Middle frontal gyrus (tissue), 1 donor: ENCODE measurements around the gene ANGEL2.
"Not testable (repeated sequence)": the region's sequence is repeated elsewhere in the genome, so short reads cannot be mapped to it uniquely, and the experiment has no call there.

Experiments
- DNase-seq: peaks from one replicate; pipeline ENCODE4 v3.0.0-alpha.2; 2015; ENCODE audit warnings: low spot score; ENCODE audit errors: extremely low spot score

ANGEL2 gene

DNA sequence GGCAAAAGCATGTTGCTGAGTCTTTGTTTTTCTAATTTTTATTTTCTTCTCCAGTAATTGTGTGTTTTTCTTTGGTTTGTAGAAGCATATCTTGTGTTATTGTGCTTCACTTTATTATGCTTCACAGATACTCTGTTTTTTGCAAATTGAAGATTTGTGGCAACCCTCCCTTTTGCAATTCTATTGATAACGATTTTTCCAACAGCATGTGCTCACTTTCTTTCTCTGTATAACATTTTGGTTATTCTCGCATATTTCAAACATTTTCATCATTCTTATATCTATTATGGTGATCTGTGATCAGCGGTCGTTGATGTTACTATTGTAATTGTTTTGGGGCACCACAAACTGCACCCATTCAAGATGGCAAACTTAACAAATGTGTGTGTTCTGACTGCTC, 3.8 kb upstream of the ANGEL2 start:
- DNase-seq, result no peak

DNA sequence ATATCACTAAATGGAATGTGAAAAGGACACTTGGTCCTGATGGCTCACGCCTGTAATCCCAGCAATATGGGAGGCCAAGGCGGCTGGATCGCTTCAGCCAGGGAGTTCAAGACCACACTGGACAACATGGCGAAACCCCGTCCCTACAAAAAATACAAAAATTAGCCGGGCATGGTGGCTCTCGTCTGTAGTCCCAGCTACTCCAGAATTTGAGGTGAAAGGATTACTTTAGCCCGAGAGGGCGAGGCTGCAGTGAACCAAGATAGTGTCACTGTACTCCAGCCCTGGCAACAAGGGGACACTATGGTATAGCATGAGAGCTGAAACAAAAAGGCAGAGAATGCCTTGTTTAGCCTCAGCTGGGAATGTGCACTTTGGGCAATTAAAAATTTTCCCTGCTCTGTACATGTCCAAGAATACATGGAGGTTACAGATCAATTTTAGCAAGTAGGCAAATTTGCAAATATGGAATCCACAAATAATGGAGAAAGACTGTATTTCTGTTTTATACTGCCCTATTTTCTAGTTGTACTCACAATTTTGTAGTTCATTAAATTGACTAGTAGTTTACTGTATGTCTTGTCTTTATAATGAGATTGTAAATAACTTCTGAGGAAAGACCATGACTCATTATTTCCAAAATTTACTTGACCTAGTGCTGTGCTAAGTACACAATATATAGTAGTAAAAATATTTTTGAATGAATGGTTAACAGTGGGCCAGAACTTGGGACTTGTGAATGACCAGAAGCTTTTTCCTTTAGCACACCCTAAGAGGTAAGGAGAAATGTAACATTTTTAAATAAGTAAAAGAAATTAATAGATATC, 2.0 kb upstream of the ANGEL2 start:
- no peak for DNase-seq

DNA sequence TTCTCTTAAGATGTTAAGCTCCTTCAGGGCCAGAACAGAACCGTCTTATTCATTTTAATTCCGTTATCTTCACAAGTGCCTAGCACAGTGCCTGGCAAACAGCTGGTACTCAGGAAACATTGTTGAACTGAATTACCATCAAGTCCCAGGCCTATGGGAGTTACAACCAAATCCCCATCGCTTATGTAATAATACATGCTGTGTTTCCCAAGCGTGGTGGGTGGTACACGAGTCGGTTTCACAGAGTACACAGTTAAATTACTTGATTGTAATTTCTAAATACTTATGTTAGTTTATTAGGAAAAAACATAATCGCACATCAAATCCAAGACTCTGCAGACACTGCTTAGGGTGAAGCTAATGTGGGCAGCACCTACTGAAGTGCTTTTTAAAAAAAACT, 1.0 kb downstream of the ANGEL2 start:
- DNase-seq, result no peak

DNA sequence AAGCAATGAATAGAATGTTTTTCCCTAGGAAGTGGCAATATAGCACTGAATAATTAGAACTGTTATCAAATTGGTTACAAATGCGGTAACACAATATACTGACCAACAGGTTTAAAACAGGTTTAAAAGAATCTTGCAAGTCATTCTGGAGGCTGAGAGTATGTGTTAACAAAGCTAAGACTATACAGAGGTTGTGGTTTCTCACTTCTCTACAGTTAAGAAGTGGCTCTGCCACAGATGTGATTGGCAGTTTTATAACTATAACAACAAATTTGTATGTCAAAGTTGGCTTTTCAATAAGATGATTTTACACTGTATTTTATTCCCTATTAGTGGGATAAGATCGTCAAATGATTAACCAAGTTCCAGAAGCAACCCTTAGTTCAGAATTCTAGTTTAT, 7.1 kb downstream of the ANGEL2 start:
- DNase-seq, result no peak

DNA sequence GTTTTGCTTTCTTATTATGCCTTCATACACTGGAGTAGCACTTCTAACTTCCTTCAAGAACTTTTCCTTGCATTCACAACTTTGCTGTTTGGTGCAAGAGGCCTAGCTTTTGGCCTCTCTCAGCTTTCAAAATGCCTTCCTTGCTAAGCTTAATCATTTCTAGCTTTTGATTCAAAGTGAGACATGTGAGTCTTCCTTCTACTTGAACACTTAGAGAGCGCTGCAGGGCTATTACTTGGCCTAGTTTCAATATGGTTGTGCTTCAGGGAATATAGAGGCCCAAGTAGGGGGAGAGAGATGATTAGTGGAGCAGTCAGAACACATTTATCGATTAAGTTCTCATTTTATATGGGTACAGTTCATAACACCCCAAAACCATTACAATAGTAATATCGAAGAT, 12.4 kb downstream of the ANGEL2 start:
- no peak for DNase-seq

DNA sequence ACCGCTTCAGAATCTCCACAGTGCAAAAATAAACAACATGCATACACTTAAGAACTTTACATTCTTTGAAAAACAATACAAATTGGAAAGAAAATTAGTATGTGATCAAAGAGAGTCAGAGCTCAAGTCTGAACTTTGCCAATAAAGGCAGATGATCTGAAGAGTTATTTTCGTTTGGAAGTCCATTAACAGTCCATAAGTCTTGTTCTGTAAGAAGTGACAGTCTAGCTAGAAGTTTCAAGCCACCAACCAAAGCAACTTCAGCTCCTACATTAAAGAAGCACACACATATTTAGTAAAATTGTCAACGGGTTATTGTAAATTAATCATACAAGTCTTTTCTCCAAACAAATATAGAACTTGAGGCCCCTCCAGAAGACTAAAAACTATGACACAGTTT, 20.7 kb downstream of the ANGEL2 start:
- DNase-seq, result no peak

DNA sequence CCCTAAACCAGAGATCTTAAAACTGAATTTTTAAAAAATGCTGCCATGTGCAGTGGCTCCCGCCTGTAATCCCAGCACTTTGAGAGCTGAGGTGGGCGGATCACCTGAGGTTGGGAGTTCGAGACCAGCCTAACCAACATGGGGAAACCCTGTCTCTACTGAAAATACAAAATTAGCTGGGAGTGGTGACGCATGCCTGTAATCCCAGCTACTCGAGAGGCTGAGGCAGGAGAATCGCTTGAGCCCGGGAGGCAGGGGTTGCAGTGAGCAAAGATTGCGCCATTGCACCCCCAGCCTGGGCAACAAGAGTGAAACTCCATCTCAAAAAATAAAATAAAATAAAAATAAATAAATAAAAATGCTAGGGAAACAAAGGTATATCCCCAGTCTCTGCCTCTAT, 21.7 kb downstream of the ANGEL2 start:
- DNase-seq, result not testable (repeated sequence)

DNA sequence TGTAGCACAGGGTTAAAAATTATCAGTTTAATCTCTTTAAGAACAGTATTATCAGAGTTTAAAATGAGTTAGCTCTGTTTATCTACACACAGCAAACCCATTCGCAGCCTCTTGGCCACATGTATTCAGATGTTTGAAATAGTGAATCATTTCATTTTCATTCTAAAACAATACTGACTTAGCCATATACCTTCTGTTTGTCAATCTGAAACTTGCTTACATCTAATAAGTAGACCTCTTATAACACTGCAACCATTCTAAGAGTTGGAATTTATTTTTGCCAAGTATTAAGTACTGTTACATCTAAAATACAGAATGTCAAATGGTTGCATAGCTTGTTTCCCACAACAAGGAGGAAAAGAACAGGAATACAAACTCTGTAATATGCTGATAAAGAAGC, 25.4 kb downstream of the ANGEL2 start:
- DNase-seq, result no peak

DNA sequence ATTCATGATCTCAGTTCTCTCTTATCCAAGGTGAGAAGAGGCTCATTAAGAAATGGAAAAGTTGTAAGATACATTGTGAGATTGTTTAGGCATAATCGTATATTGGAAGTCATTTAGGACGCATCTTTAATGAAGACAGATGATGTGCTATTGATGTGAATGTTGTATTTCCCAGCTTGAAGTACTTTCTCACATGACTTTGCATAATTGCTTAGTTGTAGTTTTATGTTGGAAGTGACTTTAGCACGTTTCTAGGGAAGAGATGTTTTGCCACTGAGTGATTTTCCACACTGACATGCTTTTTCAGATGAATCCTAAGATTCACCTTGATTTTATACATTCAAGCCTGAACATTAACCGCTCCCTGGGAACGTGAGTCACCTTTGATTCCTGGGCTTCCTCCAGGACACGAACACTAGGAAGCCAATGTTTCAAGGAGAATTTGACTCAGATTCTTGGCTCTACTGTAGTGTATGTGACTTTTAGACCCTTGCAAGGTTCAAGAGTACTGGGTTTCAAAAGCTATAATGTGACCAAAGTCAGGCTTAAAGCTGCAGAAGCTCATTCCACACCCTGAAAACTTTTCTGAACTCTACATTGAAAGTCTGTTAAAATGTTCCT, 27.9 kb downstream of the ANGEL2 start:
- no peak for DNase-seq

DNA sequence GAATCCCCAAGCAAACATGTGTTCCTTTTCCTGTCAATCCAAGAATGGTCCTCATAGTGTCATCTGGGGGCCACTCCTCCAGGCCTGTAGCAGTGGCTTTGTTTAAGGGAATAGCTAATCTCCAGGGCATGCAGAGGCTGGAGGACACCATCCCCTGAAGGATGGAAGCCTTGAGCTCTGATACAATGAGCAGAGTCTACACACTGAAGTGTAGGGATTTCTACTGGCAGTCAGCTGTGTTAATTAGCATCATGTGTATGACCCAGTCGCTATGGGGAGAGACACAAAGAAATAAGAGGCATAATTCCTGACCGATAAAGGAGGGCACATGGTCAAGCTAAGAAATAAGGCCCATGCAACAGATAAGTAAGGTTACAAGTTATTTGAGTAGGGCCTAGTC, 29.1 kb downstream of the ANGEL2 start:
- DNase-seq, result no peak

DNA sequence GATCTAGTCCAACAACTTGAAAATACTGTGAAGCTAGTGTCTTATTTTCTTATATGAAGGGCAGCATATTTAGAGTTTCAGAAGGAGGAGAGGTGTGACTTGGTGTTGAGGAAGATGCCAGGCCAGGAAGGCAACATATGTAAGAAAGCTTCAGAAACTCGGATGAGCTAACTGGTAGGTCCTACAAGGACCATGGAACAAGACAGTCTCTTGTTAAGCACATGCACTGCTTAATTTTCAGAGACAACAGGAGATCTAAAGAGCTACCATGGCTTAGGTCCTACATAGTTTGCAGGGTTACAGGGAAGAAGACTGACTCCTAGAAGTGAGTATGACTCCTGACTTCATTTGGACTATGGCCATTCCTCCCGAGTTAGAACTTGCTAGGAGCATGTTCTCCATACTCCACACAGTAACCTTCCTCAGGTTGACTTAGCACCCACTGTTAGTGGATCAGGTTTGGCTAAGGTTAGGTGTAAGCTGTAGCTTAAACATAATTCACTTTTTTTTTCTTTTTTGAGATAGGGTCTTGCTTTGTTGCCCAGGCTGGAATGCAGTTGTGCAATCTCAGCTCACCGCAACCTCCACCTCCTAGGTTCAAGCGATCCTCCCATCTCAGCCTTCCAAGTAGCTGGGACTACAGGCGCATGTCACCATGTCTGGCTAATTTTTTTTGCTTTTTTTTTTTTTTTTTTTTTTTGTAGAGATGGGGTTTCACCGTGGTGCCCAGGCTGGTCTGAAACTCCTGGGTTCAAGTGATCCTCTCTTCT, 31.0 kb downstream of the ANGEL2 start:
- no peak for DNase-seq

DNA sequence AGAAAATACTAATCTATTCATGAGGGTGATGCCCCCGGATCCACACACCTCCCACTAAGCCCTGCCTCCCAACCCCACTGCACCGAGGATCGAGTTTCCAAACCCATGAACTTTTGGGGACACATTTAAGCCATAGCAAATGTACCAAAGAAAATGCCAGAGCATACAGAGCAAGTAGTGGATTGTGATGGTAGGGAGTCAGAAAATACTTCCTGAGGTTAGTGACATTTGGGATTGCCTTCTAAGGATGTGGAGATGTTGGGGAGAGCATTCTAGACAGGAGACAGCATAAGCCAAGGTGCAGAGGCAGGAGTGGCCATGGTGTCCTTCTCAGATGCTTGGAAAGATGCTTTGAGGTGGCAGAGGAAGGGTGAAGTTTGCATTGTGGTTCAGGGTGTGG, 32.2 kb downstream of the ANGEL2 start:
- DNase-seq, result no peak

DNA sequence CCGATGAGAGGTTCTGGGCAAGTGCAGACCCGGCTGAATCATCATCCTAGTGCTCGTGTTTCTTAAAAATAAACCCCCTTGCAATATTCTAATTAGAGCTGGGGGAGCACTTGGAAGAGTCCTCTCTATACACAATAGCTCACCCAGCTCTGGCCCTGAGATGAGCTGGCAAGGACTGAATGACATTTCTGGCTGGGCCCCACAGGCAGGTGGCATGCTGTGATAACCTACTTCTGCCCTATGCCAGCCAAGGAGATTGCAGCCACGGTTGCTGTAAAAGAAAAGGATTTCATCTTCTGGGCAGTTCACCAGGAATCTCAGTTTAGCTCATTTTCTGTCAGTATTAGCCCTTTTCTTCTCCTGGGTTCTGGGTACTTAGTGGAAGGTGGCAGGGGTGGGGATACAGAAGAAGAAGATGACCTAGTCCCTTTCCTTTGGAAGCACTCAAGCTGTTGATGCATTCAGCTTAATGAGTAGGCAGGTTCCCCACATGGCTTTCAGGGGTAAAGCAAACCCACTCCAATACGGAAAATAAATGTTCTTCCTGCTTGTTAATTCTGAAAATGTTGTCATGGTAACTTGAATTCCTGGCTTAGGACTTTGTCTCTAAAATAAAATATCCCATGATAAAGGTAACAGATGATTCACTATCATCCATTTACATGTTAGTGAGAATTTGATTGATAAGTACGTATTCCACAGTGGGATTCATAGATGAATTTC, 33.1 kb downstream of the ANGEL2 start:
- no peak for DNase-seq

DNA sequence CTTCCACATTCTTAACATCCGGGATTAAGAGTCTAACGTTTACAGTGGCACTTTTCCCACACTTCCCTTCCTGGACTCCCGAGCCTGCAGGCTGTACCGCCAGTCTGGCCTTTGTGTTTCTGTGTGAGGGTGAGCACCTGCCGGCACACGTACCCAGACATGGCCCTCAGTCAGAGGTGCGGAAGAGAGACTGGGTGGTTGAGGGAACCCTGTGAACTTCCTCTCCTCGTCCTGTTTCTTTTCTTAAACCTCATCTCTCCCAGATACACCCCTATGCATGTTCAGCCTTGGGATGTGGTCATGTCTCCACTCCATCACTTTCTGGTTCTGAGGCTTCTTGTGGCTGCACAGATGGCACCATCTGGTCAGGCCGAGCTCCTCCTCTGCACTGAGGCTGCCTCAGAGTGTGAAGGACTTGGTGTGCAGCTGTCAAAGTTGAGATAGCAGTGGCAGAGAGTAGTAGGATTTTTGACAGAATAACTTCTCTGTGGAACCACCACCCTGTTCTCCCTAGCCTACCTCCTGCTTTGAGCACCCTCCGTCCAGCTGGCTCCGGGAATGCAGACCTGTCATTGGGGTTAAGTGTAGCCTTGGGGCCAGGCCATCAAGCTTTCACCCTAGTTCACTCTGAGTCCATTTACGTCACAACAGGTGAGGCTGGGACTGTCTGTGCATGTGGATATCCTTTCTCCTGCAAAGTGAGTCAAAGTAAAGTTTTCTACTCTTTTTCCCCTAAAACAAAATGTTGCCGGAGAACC, 33.9 kb downstream of the ANGEL2 start:
- no peak for DNase-seq

DNA sequence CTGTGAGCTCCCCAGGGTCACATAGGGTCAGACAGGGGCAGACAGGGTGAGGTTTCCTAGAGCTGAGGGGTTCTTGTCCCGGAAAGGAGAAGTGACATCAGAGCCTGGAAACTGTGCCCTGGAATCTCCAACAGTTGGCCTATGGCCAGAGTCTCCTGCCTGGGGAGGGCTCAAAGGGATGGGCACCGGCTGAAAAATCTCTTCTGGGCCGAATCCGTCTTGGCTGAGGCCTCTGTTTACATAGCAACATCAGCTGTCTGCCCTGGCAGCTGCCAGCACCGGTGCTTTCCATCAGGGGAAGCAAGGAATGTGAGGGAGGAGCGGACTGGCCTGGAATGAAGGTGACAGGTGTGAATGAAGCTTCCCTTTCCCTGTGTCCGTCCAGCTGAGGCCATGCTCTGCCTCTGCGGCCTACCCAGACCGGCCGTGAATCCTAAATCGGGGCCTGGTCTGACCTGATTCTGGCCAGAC, 34.6 kb downstream of the ANGEL2 start:
- DNase-seq, result no peak

DNA sequence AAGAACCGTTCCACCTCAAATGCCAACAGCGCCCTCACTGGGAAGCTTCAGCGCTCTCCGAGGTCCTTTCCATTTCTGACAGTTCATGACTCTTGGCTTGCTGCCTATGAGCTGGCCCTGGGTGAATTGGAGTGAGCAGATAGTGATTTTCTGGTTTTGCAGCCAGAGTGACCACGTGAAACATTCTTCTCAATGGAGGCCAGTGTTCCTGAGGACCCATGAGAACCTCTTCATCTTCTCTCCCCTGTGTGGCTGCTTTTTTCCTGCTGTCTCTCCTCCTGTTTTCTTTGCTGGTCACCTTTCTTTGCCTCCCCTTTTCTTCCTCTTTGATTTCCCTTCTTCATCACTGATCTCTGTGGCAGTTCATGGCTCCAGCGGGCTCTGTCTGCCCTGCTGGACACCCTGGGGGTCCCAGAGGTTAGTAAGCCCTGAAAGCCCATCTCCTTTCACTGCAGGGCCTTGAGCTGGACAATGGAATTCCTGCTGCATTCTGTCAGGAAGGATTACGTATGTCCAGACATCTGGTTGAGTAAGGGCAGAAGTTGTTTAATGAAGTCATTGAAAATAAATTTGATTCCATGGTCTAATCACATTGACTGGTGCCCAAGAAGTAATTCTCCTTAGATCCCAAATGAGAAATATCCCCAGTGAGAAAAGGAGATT, 35.4 kb downstream of the ANGEL2 start:
- no peak for DNase-seq

DNA sequence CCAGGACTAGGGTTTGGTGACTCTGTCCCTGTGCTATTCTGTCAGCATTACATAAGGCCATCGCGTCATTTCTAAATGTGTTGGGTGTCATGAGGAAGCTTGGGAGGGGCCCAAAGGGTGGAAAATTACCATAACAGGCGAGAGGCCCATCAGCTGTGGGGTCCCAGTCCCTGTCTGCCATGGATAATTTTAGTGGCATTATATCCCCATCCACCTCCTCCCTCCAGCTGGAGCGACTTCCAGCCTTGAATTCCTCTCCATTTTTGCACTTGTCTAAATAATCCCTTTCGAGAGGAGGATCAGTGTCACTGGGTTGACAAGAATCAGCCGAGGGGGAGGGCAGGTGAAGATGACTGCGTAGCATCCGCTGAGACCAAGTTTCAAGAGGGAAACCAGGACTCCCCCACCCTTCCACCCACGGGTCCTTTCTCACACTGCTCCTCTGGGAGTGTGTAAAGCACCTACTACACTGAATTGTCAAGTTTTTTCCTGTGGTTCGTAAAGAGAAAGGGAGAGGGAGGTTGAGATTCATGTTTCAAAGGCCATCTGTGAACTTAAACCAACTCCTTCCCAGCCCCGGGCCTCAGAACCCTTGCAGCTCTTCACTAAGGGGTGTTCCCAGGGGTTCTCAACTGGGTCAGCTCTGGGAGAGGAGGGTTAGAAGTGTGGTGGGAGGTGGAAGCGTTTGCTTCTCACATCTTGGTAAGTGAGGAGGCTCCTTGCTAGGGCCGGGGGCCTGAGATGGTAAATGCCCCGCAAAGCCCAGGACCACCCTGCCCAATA, 36.1 kb downstream of the ANGEL2 start:
- no peak for DNase-seq

DNA sequence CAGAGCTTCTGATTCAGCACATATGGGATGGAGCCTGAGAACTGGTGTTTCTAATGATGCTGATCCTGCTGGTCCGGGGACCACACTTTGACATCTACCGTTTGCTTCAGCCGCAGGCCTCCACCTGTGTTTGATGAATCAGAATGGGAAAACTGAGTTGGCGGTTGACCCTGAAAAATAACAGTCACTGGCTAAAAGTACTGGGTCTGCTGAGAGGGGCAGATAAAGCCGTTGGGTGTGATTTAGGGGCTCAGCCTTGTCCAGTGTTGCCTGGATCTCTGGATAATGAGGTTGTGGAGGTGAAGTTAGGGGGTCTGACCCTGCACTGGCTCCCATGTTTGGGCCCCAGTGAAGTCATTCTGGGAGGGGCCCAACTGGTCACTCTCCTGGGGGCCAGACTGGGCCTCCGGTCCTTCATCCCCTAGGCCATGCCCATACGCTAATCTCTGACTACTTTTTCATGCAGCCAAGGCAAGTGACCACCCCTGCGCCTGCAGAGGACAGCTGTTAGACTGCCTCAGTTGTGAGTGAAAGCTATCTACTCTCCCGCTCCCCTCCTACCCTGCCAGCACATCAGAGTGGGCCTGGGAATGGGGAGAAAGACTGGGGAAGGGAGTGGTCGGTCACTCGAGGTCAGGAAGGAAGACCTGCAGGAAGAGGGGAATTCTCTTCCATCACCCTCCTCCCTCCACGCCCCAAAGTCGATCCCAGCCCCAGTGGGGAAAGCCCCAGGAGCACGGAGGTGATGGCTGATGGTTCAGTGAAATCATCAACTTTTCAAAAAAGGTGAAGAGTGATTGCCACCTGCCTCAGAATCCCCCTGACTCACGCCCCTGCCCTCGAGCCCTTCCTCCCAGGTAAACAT, 37.7 kb downstream of the ANGEL2 start:
- no peak for DNase-seq

DNA sequence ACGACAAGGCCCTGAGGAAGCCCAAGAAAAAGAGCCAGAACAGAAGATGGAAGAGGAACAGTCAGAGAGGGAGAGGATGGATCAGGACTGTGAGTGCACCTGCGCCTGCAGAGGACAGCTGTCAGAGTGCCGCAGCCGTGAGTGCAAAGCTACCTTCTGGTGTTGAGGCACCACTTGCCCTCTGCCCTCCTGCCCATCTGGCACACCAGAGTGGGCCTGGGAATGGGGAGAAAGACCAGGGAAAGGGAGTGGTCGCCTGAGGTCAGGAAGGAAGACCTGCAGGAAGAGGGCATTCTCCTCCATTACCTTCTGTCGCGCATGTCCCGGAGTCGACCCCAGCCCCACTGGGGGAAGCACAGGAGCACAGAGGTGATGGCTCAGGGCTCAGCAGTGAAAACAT, 39.1 kb downstream of the ANGEL2 start:
- no peak for DNase-seq
